RWPE1 (cell line): ENCODE results near the gene GRAP.
A peak's percentile ranks its signal among the peaks of the same experiment; 100 is the strongest.

ENCODE experiments used
- CTCF ChIA-PET: fragments of 350-600 bp; sonication (Branson Sonifier 250); formaldehyde crosslinking; extraction: SDS; loops from one replicate; lab custom pipeline; 2021; lab: Yijun Ruan, JAX
- POLR2A ChIA-PET: fragments of 400-600 bp; formaldehyde crosslinking; extraction: SDS; loops from one replicate; lab custom pipeline; 2020; ENCODE audit warnings: antibody characterized with exemption; ENCODE audit not compliant: low non-redundant PET; lab: Yijun Ruan, JAX
- DNase-seq: peaks from one replicate; pipeline ENCODE4 v3.0.0; 2012; ENCODE audit warnings: low spot score
- H3K27ac ChIP-seq: fragments of 450-650 bp; 2 replicates; pipeline ENCODE4 v1.5.1; 2017
- TF ChIP-seq, protein P1 (sequence below): fragments of 450-650 bp; conservative IDR thresholded peaks from 2 replicates; pipeline ENCODE4 v1.5.1; 2017; ENCODE audit warnings: low read depth, mild to moderate bottlenecking

The GRAP gene

DNA sequence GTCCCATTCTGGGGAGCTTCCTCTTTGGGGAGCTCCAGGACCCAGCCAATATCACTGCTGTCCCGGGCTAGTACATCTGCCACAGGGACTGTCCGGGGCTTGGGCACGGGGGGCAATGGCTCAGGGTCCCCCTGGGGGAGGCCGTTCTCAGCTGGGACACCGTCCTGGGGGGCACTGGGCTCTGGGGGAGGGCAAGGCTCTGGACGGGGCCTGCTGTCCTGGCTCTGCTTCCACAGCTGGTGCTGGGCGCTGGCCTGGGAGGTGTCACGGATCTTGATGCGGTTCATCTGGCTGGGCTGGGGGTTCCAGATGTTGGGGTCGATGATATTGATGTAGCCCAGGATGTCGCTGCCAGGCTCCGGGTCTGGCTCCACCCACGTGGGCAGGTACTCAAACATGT lies 68.7 kb downstream of the GRAP start:
- TF ChIP-seq, protein P1, sequence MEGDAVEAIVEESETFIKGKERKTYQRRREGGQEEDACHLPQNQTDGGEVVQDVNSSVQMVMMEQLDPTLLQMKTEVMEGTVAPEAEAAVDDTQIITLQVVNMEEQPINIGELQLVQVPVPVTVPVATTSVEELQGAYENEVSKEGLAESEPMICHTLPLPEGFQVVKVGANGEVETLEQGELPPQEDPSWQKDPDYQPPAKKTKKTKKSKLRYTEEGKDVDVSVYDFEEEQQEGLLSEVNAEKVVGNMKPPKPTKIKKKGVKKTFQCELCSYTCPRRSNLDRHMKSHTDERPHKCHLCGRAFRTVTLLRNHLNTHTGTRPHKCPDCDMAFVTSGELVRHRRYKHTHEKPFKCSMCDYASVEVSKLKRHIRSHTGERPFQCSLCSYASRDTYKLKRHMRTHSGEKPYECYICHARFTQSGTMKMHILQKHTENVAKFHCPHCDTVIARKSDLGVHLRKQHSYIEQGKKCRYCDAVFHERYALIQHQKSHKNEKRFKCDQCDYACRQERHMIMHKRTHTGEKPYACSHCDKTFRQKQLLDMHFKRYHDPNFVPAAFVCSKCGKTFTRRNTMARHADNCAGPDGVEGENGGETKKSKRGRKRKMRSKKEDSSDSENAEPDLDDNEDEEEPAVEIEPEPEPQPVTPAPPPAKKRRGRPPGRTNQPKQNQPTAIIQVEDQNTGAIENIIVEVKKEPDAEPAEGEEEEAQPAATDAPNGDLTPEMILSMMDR: no peak
- DNase-seq: no peak
- ChIA-PET CTCF (no interaction called here), POLR2A (no interaction called here)
- peak overlapping the region; percentile 38 for H3K27ac ChIP-seq

DNA sequence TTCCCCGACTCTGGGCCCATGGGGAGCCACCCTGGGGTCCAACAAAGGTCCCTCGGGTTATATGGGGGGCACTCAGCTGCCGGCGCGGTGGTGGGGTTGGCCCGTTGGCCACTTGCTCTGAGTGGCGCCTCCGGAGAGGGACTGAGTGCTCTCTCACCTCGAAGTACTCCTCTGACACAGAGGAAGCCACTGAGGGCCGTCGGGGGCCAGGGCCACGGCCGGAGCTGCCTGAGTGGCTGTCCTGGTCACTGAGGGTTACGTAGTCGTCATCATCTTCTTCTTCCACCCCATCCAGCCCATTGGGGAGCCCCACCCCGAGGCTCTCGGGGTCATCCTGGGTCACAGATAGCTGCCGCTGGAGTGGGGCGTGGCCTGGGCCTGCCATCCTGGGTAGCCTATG lies 69.1 kb downstream of the GRAP start:
- TF ChIP-seq, protein P1: no peak
- DNase-seq: no peak
- ChIA-PET POLR2A (no interaction called here), CTCF (no interaction called here)
- peak overlapping the region; percentile 38 for H3K27ac ChIP-seq

DNA sequence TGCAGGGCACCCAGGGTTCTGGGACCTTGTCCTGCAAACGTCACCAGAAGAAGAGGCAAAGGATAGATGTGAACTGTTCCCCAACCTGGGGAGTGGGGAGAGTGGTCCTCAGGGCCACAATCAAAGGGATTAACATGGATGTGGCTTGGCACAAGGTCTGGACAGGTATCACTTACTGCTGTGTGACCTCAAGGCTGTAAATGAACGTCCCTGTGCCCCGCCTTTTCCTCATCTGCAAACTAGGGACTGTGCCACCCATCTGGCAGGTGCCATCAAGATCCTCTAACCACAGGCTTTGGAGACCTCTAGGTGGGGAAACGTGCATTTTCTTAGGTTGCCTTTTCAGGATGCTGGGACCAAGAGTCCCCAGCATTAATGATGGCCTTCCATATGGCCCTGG lies 69.7 kb downstream of the GRAP start:
- TF ChIP-seq, protein P1: no peak
- H3K27ac ChIP-seq: peak overlapping the region; percentile 38
- CTCF ChIA-PET: no interaction called here
- POLR2A ChIA-PET: no interaction called here
- DNase-seq: no peak

DNA sequence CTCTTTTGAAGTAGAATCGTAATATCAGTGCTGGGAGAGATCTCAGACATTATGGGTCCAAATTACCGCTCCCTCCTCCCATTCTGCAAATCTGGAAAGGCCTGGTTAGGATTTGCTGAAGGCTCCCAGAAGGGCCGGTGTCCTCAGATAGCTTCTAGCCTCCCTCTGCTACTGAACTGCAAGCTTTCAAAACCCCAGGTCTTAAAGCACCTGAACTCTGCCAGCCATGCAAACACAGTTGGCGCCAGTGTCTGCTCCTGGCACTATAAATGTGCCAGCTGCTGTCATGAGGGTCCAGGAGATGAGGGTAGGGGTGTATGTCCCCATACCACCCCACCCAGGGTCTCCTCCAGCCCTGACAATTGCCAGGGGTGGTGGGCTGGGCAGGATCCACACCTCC lies 70.6 kb downstream of the GRAP start:
- TF ChIP-seq, protein P1: no peak
- H3K27ac ChIP-seq: peak overlapping the region; percentile 38
- CTCF ChIA-PET: interaction anchor here (1.4 kb wide), 1 partner anchor 15 kb away, joined by 7 read pairs; no protein-coding TSS in a partner anchor
- DNase-seq: no peak
- POLR2A ChIA-PET: no interaction called here

DNA sequence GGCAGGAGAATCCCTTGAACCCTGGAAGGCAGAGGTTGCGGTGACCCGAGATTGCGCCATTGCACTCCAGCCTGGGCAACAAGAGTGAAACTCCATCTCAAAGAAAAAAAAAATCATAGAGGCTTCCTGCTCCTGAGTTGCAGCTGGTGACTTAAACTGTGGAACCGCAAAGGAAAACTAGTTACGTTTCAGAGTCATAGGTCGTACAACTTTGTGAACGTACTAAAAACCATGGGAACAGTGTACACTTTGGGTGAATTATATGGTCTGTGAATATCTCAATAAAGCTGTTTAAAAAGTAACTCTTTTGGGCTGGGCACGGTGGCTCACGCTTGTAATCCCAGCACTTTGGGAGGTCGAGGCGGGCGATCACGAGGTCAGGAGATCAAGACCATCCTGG lies 71.2 kb downstream of the GRAP start:
- ChIA-PET CTCF (interaction anchor here (1.3 to 1.4 kb wide), 2 partner anchors 14 to 16 kb away, joined by 3 to 7 read pairs; no protein-coding TSS in a partner anchor), POLR2A (no interaction called here)
- TF ChIP-seq, protein P1: no peak
- DNase-seq: no peak
- peak overlapping the region; percentile 86 for H3K27ac ChIP-seq

DNA sequence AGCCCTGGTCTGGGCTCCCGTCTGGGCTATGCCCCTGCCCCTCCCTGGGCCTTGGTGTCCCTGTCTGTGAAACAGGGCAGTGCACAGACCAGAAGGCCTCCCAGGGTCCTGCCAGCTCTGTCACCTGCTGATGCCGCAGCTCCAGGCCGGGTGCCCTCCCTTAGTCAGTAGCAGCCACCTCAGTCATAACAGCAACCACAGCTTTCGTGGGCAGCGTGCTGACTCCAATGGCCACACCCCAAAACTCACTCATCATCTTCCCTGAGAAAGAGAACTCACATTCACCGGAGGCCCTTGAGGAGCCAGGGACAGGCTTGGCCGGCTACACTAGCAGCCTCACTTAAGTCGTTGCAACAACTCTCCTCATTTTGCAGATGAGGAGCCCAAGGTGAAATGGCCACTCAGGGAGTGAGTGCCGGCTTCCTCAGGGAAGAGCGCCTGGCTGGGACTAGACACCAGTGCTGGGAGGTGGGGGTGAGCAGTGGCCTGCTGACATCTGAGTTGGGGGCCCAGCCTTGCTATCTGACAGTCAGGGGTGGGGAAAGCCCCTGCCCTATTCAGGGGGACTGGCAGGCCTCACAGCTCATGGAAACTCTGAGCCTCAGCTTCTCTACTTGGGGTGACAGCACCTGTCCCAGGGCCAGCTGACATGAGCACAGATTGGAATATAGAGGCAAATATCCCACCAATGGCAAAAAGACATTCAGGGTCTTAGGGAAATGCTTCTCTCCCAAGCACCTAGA lies 72.2 kb downstream of the GRAP start:
- POLR2A ChIA-PET: no interaction called here
- CTCF ChIA-PET: interaction anchor here (1.3 to 1.4 kb wide), 2 partner anchors 13 to 17 kb away, joined by 3 to 7 read pairs; no protein-coding TSS in a partner anchor
- TF ChIP-seq, protein P1: no peak
- peak; percentile 15 for DNase-seq
- peak overlapping the region; percentile 86 for H3K27ac ChIP-seq
